Neural cell (in vitro differentiated cells): ENCODE measurements around the gene ATP9B.

Source experiments
- CTCF ChIP-seq: fragments of 450-650 bp; IDR thresholded peaks from 2 replicates; pipeline ENCODE4 v1.5.1; 2014; ENCODE audit warnings: antibody characterized with exemption, mild to moderate bottlenecking, moderate library complexity; ENCODE audit not compliant: poor library complexity, severe bottlenecking
- EP300 ChIP-seq: fragments of 450-650 bp; conservative IDR thresholded peaks from 2 replicates; pipeline ENCODE4 v1.6.1; 2014; ENCODE audit warnings: antibody characterized with exemption, mild to moderate bottlenecking, moderate library complexity; ENCODE audit not compliant: poor library complexity, severe bottlenecking
- EZH2 ChIP-seq: fragments of 200-600, 300-800 bp; shearing (Covaris generic), sonication (generic); IDR thresholded peaks from 2 replicates; pipeline ENCODE4 v1.6.1; 2014; ENCODE audit warnings: antibody characterized with exemption, low read length, borderline replicate concordance, mild to moderate bottlenecking; ENCODE audit not compliant: insufficient read depth, poor library complexity, severe bottlenecking
- MXI1 ChIP-seq: fragments of 450-650 bp; conservative IDR thresholded peaks from 2 replicates; pipeline ENCODE4 v1.6.1; 2014; ENCODE audit warnings: antibody characterized with exemption, mild to moderate bottlenecking; ENCODE audit not compliant: poor library complexity, severe bottlenecking
- POLR2AphosphoS5 ChIP-seq: IDR thresholded peaks from 2 replicates; pipeline ENCODE4 v1.6.1; 2012
- RAD21 ChIP-seq: fragments of 450-650 bp; conservative IDR thresholded peaks from 2 replicates; pipeline ENCODE4 v1.6.1; 2014; ENCODE audit warnings: antibody characterized with exemption, mild to moderate bottlenecking, moderate library complexity
- REST ChIP-seq: IDR thresholded peaks from 2 replicates; pipeline ENCODE4 v1.6.1; 2012; ENCODE audit warnings: borderline replicate concordance
- SMC3 ChIP-seq: fragments of 450-650 bp; conservative IDR thresholded peaks from 2 replicates; pipeline ENCODE4 v1.6.1; 2014; ENCODE audit warnings: antibody characterized with exemption, mild to moderate bottlenecking, moderate library complexity; ENCODE audit not compliant: poor library complexity
- TAF1 ChIP-seq: IDR thresholded peaks from 2 replicates; pipeline ENCODE4 v1.6.1; 2012; ENCODE audit warnings: low read depth

- TF ChIP-seq CTCF (no peak), TAF1 (no peak), RAD21 (no peak), EZH2 (no peak), POLR2AphosphoS5 (no peak), EP300 (no peak), REST (no peak), SMC3 (no peak), MXI1 (no peak)
These were observed 347.5 kb downstream of the ATP9B start for GRCh38 chr18:79416677-79417052.
